Uterus (tissue), 2 donors: Measurements from ENCODE around the gene ZNF780B.

Experiments
- POLR2A ChIP-seq, 2 donors: fragments of 450-650 bp; IDR thresholded peaks; one replicate each; pipeline ENCODE4 v1.6.1; 2016; ENCODE audit warnings: antibody characterized with exemption in 2 of 2, mild to moderate bottlenecking in 1 of 2, moderate library complexity in 1 of 2
- TF ChIP-seq, protein P1 (sequence below), 4 experiments: fragments of 200-600 bp in 2 of 4; fragments of 450-650 bp in 2 of 4; sonication (generic) in 2 of 4; IDR thresholded peaks; one replicate each; pipeline ENCODE4 v1.5.1; 2016 to 2019; ENCODE audit warnings: antibody characterized with exemption in 4 of 4, mild to moderate bottlenecking in 2 of 4, moderate library complexity in 1 of 4

DNA sequence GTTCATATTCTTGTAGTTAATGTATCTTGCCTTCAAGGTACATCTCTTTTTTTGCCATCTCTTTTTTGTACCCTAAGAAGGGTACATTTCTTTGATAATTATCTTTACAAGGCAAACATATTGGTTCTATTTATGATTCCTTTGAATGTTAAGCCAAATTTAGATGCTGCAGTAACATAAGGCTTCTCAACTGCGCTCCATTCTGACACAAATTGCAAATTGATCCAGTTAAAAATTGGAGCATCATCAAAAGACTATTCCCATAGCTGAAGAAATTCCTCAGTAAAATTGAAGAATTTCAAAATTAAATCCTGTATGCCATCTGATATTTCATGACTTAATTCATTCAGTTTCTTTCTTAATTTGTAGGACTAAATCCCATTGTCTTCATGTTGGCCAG lies 37.4 kb upstream of the ZNF780B start:
- TF ChIP-seq, protein P1, sequence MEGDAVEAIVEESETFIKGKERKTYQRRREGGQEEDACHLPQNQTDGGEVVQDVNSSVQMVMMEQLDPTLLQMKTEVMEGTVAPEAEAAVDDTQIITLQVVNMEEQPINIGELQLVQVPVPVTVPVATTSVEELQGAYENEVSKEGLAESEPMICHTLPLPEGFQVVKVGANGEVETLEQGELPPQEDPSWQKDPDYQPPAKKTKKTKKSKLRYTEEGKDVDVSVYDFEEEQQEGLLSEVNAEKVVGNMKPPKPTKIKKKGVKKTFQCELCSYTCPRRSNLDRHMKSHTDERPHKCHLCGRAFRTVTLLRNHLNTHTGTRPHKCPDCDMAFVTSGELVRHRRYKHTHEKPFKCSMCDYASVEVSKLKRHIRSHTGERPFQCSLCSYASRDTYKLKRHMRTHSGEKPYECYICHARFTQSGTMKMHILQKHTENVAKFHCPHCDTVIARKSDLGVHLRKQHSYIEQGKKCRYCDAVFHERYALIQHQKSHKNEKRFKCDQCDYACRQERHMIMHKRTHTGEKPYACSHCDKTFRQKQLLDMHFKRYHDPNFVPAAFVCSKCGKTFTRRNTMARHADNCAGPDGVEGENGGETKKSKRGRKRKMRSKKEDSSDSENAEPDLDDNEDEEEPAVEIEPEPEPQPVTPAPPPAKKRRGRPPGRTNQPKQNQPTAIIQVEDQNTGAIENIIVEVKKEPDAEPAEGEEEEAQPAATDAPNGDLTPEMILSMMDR (IDR thresholded peaks at IDR 0.05) = no peak
- TF ChIP-seq POLR2A (IDR thresholded peaks at IDR 0.05) = no peak
